Upper lobe of left lung (tissue), 4 donors: Measurements from ENCODE around the gene XRCC6.

Experiments used
- CTCF ChIP-seq, 6 experiments: fragments of 450-650 bp in 4 of 6; fragments of 200-600 bp in 2 of 6; sonication (generic) in 2 of 6; IDR thresholded peaks; one replicate each; pipeline ENCODE4 v1.5.1; 2016 to 2019; ENCODE audit warnings: antibody characterized with exemption in 6 of 6
- EP300 ChIP-seq, 4 donors: sonication (generic); formaldehyde crosslinking; IDR thresholded peaks; one replicate each; pipeline ENCODE4 v1.5.1; 2017; ENCODE audit warnings: antibody characterized with exemption in 4 of 4, control low read depth in 2 of 4
- POLR2A ChIP-seq, 4 donors: fragments of 450-650 bp; IDR thresholded peaks; one replicate each; pipeline ENCODE4 v1.5.1; 2016 to 2017; ENCODE audit warnings: antibody characterized with exemption in 4 of 4, mild to moderate bottlenecking in 2 of 4
- POLR2AphosphoS5 ChIP-seq, 2 donors: sonication (generic); formaldehyde crosslinking; IDR thresholded peaks; one replicate each; pipeline ENCODE4 v1.5.1; 2017; ENCODE audit warnings: antibody characterized with exemption in 2 of 2

GRCh38 chr22:41659941-41660340 is 38.8 kb downstream of the XRCC6 start:
- no peak for TF ChIP-seq POLR2A (IDR thresholded peaks at IDR 0.05)
- TF ChIP-seq CTCF (IDR thresholded peaks at IDR 0.05), result no peak
- no peak for TF ChIP-seq POLR2AphosphoS5 (IDR thresholded peaks at IDR 0.05)
- TF ChIP-seq EP300 (IDR thresholded peaks at IDR 0.05), result no peak
